ENCODE measurements around the gene KLHL2. TPM values are rescaled to one million over a fixed set of nuclear protein-coding genes. Genes with fewer than 3 reads are reported as not detected.
"Not testable (repeated sequence)": the region's sequence is repeated elsewhere in the genome, so short reads cannot be mapped to it uniquely, and the experiment has no call there.

The KLHL2 gene
- total and polyA plus RNA-seq, 8 donors, result 4.1 to 12.2 (median 6.9) TPM

GRCh38 chr4:165208741-165209388 lies 1.5 kb downstream of the KLHL2 start:
- intact Hi-C loops (cut with DNase I), result no loop called here
- Histone ChIP-seq H3K9me3 (no peaks in the 10 kb centered on the region), H3K4me1 (peaks cover 0 to 9% (median 5%) of the 10 kb centered on the region in 3 donors), H3K4me3 (peak overlapping the region in 2 of 4 donors; percentile 87 to 95), H3K36me3 (no peaks in the 10 kb centered on the region), H3K27ac (no peak overlapping the region), H3K27me3 (no peaks in the 10 kb centered on the region)
- no peak for DNase-seq
- FAIRE-seq, result no peak
- no peak for TF ChIP-seq CTCF (IDR thresholded peaks at IDR 0.05)
- ATAC-seq, result no peak
- 34 to 42% methylated on average over 10 of the region's 10 CpGs for WGBS, 2 donors

- 93 to 94% methylated on average over 5 of the region's 5 CpGs for WGBS, 2 donors
- H3K4me1 ChIP-seq, result peaks cover 5 to 10% (median 7%) of the 10 kb centered on the region in 3 donors
- TF ChIP-seq CTCF (IDR thresholded peaks at IDR 0.05), result no peak
- DNase-seq (no peak), ATAC-seq (no peak), FAIRE-seq (no peak)
- no peaks in the 10 kb centered on the region for H3K27me3 ChIP-seq
- H3K36me3 ChIP-seq, result no peaks in the 10 kb centered on the region
- intact Hi-C loops (cut with DNase I), result no loop called here
- H3K4me3 ChIP-seq, result no peak overlapping the region
- H3K27ac ChIP-seq, result no peak overlapping the region
- no peaks in the 10 kb centered on the region for H3K9me3 ChIP-seq
These were observed 2.4 kb downstream of the KLHL2 start for GRCh38 chr4:165209796-165210195.

GRCh38 chr4:165210566-165210965 lies 3.2 kb downstream of the KLHL2 start:
- H3K27ac ChIP-seq, result no peak overlapping the region
- intact Hi-C loops (cut with DNase I), result no loop called here
- no peaks in the 10 kb centered on the region for H3K36me3 ChIP-seq

GRCh38 chr4:165212647-165213046 lies 5.3 kb downstream of the KLHL2 start:
- H3K4me3 ChIP-seq; H3K27me3 ChIP-seq; H3K9me3 ChIP-seq; DNase-seq; intact Hi-C loops (cut with DNase I); H3K27ac ChIP-seq; H3K36me3 ChIP-seq; FAIRE-seq: not testable (repeated sequence)
- peaks cover 0 to 11% (median 11%) of the 10 kb centered on the region in 3 donors for H3K4me1 ChIP-seq
- 16 to 18% methylated on average over 2 of the region's 2 CpGs for WGBS, 2 donors
- peak in 2 of 4 donors; percentile 19 to 40 for ATAC-seq

More at GRCh38 chr4:165210566-165210965, 3.2 kb downstream of the KLHL2 start:
- H3K4me1 ChIP-seq, result peaks cover 5 to 14% (median 11%) of the 10 kb centered on the region in 3 donors
- no peak overlapping the region for H3K4me3 ChIP-seq
- no peak for DNase-seq
- WGBS, 2 donors, result 81 to 84% methylated on average over 1 of the region's 1 CpG
- TF ChIP-seq CTCF (IDR thresholded peaks at IDR 0.05), result no peak
- H3K9me3 ChIP-seq, result no peaks in the 10 kb centered on the region
- ATAC-seq, result no peak
- no peak for FAIRE-seq
- no peaks in the 10 kb centered on the region for H3K27me3 ChIP-seq

GRCh38 chr4:165213404-165213803 lies 6.0 kb downstream of the KLHL2 start:
- H3K27me3 ChIP-seq; H3K4me3 ChIP-seq; DNase-seq; H3K36me3 ChIP-seq; FAIRE-seq; ATAC-seq; H3K27ac ChIP-seq; H3K9me3 ChIP-seq; intact Hi-C loops (cut with DNase I): not testable (repeated sequence)
- 94 to 98% methylated on average over 1 of the region's 1 CpG for WGBS, 2 donors
- peaks cover 0 to 11% (median 10%) of the 10 kb centered on the region in 3 donors for H3K4me1 ChIP-seq

GRCh38 chr4:165213991-165214709 lies 6.8 kb downstream of the KLHL2 start:
- 87 to 91% methylated on average over 6 of the region's 6 CpGs for WGBS, 2 donors
- peaks cover 0 to 11% (median 8%) of the 10 kb centered on the region in 3 donors for H3K4me1 ChIP-seq
- H3K27me3 ChIP-seq; intact Hi-C loops (cut with DNase I); FAIRE-seq; H3K9me3 ChIP-seq; H3K27ac ChIP-seq; H3K4me3 ChIP-seq; H3K36me3 ChIP-seq; DNase-seq: not testable (repeated sequence)
- peak in 1 of 4 donors; percentile 20 for ATAC-seq

GRCh38 chr4:165215034-165215751 lies 7.8 kb downstream of the KLHL2 start:
- H3K27ac ChIP-seq; H3K36me3 ChIP-seq; FAIRE-seq; intact Hi-C loops (cut with DNase I); H3K27me3 ChIP-seq; DNase-seq; H3K9me3 ChIP-seq; H3K4me3 ChIP-seq: not testable (repeated sequence)
- peaks cover 0 to 11% (median 8%) of the 10 kb centered on the region in 3 donors for H3K4me1 ChIP-seq
- ATAC-seq, result peak in 3 of 4 donors; percentile 62 to 83 (median 80)
- WGBS, 2 donors, result 56 to 75% methylated on average over 2 of the region's 2 CpGs

- ATAC-seq; H3K4me3 ChIP-seq; H3K27me3 ChIP-seq; H3K36me3 ChIP-seq; H3K27ac ChIP-seq; intact Hi-C loops (cut with DNase I); DNase-seq; H3K9me3 ChIP-seq; FAIRE-seq: not testable (repeated sequence)
- 87 to 92% methylated on average over 2 of the region's 2 CpGs for WGBS, 2 donors
- peaks cover 0 to 11% (median 8%) of the 10 kb centered on the region in 3 donors for H3K4me1 ChIP-seq
These were observed 8.6 kb downstream of the KLHL2 start for GRCh38 chr4:165215761-165216487.
